Smooth muscle cell (in vitro differentiated cells): ENCODE data around the gene RBBP8NL. TPM values are rescaled to one million over a fixed set of nuclear protein-coding genes. Genes with fewer than 3 reads are reported as not detected.

Experiments
- DNase-seq: peaks from one replicate; lab custom pipeline; 2025; ENCODE audit not compliant: unreplicated experiment; lab: John Stamatoyannopoulos, UW
- H2AFZ ChIP-seq: fragments of 200-600 bp; sonication (generic); 2 replicates; pipeline ENCODE4 v1.6.0; 2016; ENCODE audit warnings: antibody characterized with exemption, low read depth, mild to moderate bottlenecking
- H3F3A ChIP-seq: fragments of 200-600 bp; sonication (generic); 2 replicates; pipeline ENCODE4 v1.6.0; 2017; ENCODE audit warnings: antibody characterized with exemption, low read depth
- H3K27ac ChIP-seq: fragments of 200-600 bp; sonication (generic); 2 replicates; pipeline ENCODE4 v1.5.1; 2016; ENCODE audit warnings: low read depth, mild to moderate bottlenecking
- H3K27me3 ChIP-seq: fragments of 200-600 bp; sonication (generic); 2 replicates; pipeline ENCODE4 v1.6.1; 2016; ENCODE audit warnings: low read depth, mild to moderate bottlenecking
- H3K36me3 ChIP-seq: fragments of 200-600 bp; sonication (generic); 2 replicates; pipeline ENCODE4 v1.5.1; 2016; ENCODE audit warnings: low read depth
- H3K4me1 ChIP-seq: fragments of 200-600 bp; sonication (generic); 2 replicates; pipeline ENCODE4 v1.5.1; 2016; ENCODE audit warnings: low read depth
- H3K4me2 ChIP-seq: fragments of 200-600 bp; sonication (generic); 2 replicates; pipeline ENCODE4 v1.6.0; 2016; ENCODE audit warnings: mild to moderate bottlenecking
- H3K4me3 ChIP-seq: fragments of 200-600 bp; sonication (generic); 2 replicates; pipeline ENCODE4 v1.5.1; 2016; ENCODE audit warnings: mild to moderate bottlenecking
- H3K79me2 ChIP-seq: fragments of 200-600 bp; sonication (generic); 2 replicates; pipeline ENCODE4 v1.6.0; 2016; ENCODE audit warnings: low read depth, mild to moderate bottlenecking
- H3K9ac ChIP-seq: fragments of 200-600 bp; sonication (generic); 2 replicates; pipeline ENCODE4 v1.6.0; 2016; ENCODE audit warnings: low read depth
- H3K9me3 ChIP-seq: fragments of 200-600 bp; sonication (generic); replicated peaks from 2 replicates; pipeline ENCODE4 v1.5.1; 2016; ENCODE audit warnings: low read depth
- H4K20me1 ChIP-seq: fragments of 200-600 bp; sonication (generic); 2 replicates; pipeline ENCODE4 v1.6.0; 2016; ENCODE audit warnings: low read depth
- WGBS: methylation state at CpG from one replicate; pipeline ENCODE4 v1.1.7; 2016; ENCODE audit warnings: low lambda C conversion rate; 5-methylcytosine and 5-hydroxymethylcytosine counted together
- polyA plus RNA-seq: library from polyadenylated mRNA; unstranded; fragments of >200 nt; fragmentation: Nextera tagmentation; extraction: Ambion mirVana; gene quantifications from 2 replicates; pipeline ENCODE4 v1.2.1, GENCODE V29; 2016
- total RNA-seq: library from RNA; depleted of rRNA; stranded (reverse); fragments of >200 nt; gene quantifications from 2 replicates; pipeline ENCODE4 v1.2.3, GENCODE V29; 2014
- TF ChIP-seq, protein P1 (sequence below): fragments of 200-600 bp; sonication (generic); IDR thresholded peaks from 2 replicates; pipeline ENCODE4 v1.5.1; 2017; ENCODE audit warnings: borderline replicate concordance, mild to moderate bottlenecking, antibody characterized with exemption; ENCODE audit not compliant: insufficient read depth, poor library complexity, severe bottlenecking

Gene RBBP8NL
- total and polyA plus RNA-seq, 2 experiments from 2014 or later: 0.40 TPM; not detected in 1

DNA sequence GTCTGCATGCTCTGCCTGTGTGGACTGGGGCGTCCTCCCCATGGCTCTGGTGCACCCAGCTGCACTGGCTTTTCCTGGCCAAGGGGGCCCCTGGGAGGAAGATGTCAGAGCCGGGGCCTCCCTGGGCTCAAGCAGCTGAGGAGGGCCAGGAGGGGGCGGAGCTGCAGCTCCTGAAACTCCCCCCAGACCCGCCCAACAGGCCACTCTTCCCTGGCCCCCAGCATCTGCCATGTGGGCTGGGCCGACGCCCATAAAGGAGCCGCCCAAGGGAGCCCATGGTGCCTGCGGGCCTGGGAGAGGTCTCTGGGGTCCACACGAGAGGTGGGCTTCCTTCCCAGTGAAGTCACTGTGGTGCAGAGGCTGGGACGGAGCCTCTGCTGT lies 4.0 kb downstream of the RBBP8NL start:
- no peaks in the 10 kb centered on the region for H3F3A ChIP-seq
- no peaks in the 10 kb centered on the region for H4K20me1 ChIP-seq
- H3K4me2 ChIP-seq: no peak overlapping the region
- no peak for DNase-seq
- no peaks in the 10 kb centered on the region for H3K36me3 ChIP-seq
- no peak overlapping the region for H3K27ac ChIP-seq
- no peaks in the 10 kb centered on the region for H3K9me3 ChIP-seq
- H3K79me2 ChIP-seq: no peaks in the 10 kb centered on the region
- H3K27me3 ChIP-seq: no peaks in the 10 kb centered on the region
- WGBS: 77% methylated on average over 10 of the region's 10 CpGs
- peaks cover 3% of the 10 kb centered on the region for H3K4me1 ChIP-seq
- no peak overlapping the region for H2AFZ ChIP-seq
- H3K4me3 ChIP-seq: no peak overlapping the region
- no peak overlapping the region for H3K9ac ChIP-seq
- TF ChIP-seq, protein P1, sequence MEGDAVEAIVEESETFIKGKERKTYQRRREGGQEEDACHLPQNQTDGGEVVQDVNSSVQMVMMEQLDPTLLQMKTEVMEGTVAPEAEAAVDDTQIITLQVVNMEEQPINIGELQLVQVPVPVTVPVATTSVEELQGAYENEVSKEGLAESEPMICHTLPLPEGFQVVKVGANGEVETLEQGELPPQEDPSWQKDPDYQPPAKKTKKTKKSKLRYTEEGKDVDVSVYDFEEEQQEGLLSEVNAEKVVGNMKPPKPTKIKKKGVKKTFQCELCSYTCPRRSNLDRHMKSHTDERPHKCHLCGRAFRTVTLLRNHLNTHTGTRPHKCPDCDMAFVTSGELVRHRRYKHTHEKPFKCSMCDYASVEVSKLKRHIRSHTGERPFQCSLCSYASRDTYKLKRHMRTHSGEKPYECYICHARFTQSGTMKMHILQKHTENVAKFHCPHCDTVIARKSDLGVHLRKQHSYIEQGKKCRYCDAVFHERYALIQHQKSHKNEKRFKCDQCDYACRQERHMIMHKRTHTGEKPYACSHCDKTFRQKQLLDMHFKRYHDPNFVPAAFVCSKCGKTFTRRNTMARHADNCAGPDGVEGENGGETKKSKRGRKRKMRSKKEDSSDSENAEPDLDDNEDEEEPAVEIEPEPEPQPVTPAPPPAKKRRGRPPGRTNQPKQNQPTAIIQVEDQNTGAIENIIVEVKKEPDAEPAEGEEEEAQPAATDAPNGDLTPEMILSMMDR: no peak

DNA sequence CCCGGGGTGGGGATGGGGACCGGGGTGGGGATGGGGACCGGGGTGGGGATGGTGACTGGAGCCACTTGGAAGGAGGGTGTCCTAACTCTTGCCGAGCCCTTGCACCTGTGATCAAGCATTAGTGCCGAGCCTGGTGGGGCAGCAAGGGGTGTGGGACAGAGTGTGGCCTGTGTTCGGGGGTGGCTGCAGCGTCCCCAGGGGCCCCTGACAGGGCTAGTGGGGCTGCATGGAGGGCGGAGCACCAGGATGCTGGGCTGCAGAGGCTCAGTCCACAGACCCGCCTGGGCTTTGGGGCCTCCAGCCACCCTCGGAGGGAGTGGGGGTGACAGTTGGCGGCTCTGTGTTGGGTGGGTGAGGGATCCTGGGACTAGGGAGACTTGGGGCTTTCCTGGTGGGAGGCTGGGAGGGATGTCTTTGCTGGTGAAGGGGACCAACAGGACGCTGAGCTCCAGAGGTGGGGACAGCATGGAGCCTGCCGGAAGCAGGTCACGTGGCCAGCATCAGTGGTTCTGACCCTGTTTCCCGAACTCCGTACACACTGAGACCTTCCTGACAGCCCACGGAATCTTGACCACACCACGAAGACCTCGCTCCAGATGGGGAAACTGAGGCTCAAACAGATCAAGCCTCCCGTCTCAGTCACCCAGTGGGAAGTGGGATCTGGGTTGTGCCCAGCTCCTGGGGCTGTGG lies 4.6 kb downstream of the RBBP8NL start:
- Histone ChIP-seq H3K27me3 (no peaks in the 10 kb centered on the region), H3K4me2 (no peak overlapping the region), H2AFZ (no peak overlapping the region), H4K20me1 (no peaks in the 10 kb centered on the region), H3K79me2 (no peaks in the 10 kb centered on the region), H3K4me3 (no peak overlapping the region), H3F3A (no peaks in the 10 kb centered on the region), H3K9me3 (no peaks in the 10 kb centered on the region), H3K4me1 (peaks cover 3% of the 10 kb centered on the region), H3K36me3 (no peaks in the 10 kb centered on the region), H3K9ac (no peak overlapping the region), H3K27ac (no peak overlapping the region)
- no peak for DNase-seq
- 94% methylated on average over 17 of the region's 20 CpGs for WGBS
- TF ChIP-seq, protein P1: no peak

DNA sequence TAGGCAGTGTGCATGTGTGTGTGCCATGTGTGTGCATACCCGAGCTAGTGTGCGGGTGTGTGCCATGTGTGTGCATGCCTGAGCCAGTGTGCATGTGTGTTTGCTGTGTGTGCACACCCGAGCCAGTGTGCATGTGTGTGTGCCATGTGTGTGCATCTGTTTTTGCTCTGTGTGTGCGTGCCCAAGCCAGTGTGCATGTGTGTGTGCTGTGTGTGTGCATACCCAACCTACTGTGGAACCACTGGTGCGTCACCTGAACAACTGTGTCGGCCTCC lies 5.7 kb downstream of the RBBP8NL start:
- Histone ChIP-seq H3K27me3 (no peaks in the 10 kb centered on the region), H3K4me2 (no peak overlapping the region), H3F3A (no peaks in the 10 kb centered on the region), H4K20me1 (no peaks in the 10 kb centered on the region), H3K27ac (no peak overlapping the region), H3K4me1 (no peaks in the 10 kb centered on the region), H3K9ac (no peak overlapping the region), H3K4me3 (no peak overlapping the region), H3K9me3 (no peaks in the 10 kb centered on the region), H3K36me3 (no peaks in the 10 kb centered on the region), H3K79me2 (no peaks in the 10 kb centered on the region), H2AFZ (no peak overlapping the region)
- TF ChIP-seq, protein P1: no peak
- WGBS: 100% methylated on average over 4 of the region's 6 CpGs
- DNase-seq: no peak
